ENCODE results near the gene RHEBL1. TPM values are rescaled to one million over a fixed set of nuclear protein-coding genes. Genes with fewer than 3 reads are reported as not detected.
"Not testable (repeated sequence)": the region's sequence is repeated elsewhere in the genome, so short reads cannot be mapped to it uniquely, and the experiment has no call there.

The RHEBL1 gene
- total RNA-seq, 1 experiment from 2014 or later = 4.3 TPM

DNA sequence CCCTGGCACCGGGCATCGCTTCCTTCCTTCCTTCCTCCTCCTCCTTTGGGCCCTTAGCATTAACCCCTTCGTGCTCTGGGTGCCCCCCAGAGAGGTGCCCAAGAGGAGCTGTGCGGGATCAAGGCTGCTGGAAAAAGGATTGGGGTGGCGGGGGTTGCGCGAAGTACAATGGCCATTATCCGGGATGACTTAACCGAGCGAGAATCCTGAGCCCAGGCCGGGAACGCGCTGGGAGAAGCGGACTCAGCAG is 22.0 kb upstream of the RHEBL1 start:
- DNase-seq (ENCODE audit: low read depth) = no peak
- in situ Hi-C loops (cut with HindIII; ENCODE audit: low pct_unique_long_range_greater_than_20kb, low sequenced_read_pairs) = no loop called here

- in situ Hi-C loops (cut with HindIII; ENCODE audit: low pct_unique_long_range_greater_than_20kb, low sequenced_read_pairs) = no loop called here
- DNase-seq (ENCODE audit: low read depth) = no peak
Observed at GRCh38 chr12:49091056-49091835, 21.5 kb upstream of the RHEBL1 start.

- in situ Hi-C loops (cut with HindIII; ENCODE audit: low pct_unique_long_range_greater_than_20kb, low sequenced_read_pairs) = no loop called here
Observed at GRCh38 chr12:49089821-49090773, 20.3 kb upstream of the RHEBL1 start.

DNA sequence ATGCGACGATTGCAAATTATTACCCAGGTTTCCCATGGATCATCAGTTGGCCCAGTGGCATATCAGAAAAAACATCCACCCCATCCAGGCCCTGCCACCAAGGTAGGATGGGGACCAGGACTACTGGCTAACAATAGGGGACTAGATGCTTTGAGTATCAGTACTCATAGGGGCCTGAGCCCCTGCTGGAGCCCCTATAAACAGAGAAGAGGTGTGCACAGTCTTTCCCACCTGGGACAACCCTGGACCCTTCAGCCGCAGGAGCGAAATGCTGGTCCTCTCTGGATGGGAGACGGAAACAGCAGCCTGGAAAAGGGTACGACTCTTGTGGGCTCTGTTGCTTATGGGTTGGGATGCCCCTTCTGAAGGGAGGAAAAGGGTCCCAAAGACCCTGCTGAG is 19.2 kb upstream of the RHEBL1 start:
- in situ Hi-C loops (cut with HindIII; ENCODE audit: low pct_unique_long_range_greater_than_20kb, low sequenced_read_pairs) = no loop called here
- no peak for DNase-seq (ENCODE audit: low read depth)

More at GRCh38 chr12:49089821-49090773, 20.3 kb upstream of the RHEBL1 start:
- DNase-seq (ENCODE audit: low read depth) = no peak

DNA sequence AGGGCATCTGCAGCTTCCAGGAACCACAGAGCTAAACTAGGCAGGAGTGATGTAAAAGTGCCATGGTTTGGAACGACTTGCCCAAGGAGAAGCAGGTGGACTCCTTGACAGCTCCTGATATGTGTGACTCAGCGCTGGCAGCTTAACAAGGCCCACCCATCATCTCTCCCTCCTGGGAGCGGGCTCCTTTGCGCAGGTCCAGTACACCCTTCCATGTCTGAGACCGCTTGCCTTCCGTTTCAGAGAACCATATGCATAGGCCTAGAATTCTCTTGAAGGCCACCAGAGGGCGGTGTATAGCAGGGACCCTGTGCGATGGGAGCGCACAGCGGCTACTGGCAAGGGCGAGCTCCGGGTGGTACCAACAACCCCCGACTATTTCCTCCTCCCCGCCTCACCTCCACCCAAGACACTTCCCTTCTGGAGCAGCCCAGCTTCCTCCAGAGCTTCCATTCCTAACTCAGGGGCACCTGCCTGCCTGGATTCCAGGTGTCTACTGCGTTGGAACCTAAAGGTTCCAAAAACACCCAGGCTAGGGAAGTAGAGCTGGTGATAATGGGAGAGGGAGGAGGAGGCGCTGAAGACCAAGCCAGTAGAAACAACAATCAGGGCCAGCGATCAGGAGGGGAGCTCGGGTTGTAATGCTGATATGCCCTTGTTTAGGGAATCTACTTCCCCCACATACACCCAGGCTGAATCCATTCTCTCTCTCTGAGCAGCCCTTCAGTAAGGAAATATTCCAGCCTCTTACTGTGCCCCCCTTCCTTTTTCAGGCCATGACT is 18.6 kb upstream of the RHEBL1 start:
- in situ Hi-C loops (cut with HindIII; ENCODE audit: low pct_unique_long_range_greater_than_20kb, low sequenced_read_pairs) = no loop called here
- peak; percentile 93 for DNase-seq (ENCODE audit: low read depth)

- in situ Hi-C loops (cut with HindIII; ENCODE audit: low pct_unique_long_range_greater_than_20kb, low sequenced_read_pairs) = no loop called here
- DNase-seq (ENCODE audit: low read depth) = no peak
Observed at GRCh38 chr12:49086116-49086515, 16.3 kb upstream of the RHEBL1 start.

GRCh38 chr12:49084438-49084837 is 14.7 kb upstream of the RHEBL1 start:
- in situ Hi-C loops (cut with HindIII; ENCODE audit: low pct_unique_long_range_greater_than_20kb, low sequenced_read_pairs) = no loop called here
- DNase-seq (ENCODE audit: low read depth) = no peak

- in situ Hi-C loops (cut with HindIII; ENCODE audit: low pct_unique_long_range_greater_than_20kb, low sequenced_read_pairs) = no loop called here
- no peak for DNase-seq (ENCODE audit: low read depth)
Observed at GRCh38 chr12:49079793-49080192, 10.0 kb upstream of the RHEBL1 start.

DNA sequence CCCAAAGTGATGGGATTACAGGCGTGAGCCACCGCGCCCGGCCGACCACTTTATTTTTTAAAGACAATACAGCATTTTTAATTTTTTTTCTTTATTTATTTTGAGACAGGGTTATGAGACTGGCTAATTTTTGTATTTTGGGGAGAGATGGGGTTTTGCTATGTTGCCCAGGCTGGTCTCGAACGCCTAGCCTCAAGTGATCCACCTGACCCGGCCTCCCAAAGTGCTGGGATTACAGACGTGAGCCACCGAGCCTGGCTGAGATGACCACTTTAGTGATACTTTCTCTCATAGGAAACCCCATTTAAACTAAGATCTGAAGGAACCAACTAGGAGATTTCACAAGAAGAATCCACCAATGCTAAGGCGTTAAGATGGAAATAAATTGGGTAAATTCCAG is 1.2 kb upstream of the RHEBL1 start:
- DNase-seq (ENCODE audit: low read depth) = no peak
- in situ Hi-C loops (cut with HindIII; ENCODE audit: low pct_unique_long_range_greater_than_20kb, low sequenced_read_pairs) = no loop called here

DNA sequence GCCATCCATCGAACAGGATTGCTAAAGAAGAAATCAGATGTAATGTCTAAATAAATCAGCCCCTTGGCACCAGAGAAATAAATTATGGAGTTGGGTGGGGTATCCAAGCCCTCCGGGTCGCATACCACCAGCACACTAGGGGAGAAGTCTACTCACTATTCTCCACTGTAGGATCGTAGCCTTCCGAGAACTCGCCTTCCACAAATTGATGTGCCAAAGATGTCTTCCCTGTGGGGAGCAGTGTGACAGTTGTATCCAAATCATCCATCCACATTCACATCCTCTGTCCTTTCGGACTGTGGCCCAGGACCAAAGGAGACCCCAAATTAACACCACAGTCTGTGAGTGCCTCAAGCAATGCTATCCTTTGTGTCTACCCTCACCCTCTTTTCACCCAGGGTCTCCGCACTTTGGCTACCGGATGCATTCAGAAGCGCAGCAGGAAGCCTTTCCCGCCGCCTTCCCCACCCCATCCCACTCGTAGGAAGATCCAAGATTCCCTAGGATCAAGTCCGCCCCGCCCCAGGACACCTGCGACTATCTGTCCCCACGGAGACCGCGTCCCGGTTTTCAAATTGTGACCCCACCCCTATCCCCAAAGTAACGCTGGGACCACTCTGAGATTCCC is 786 bp downstream of the RHEBL1 start:
- in situ Hi-C loops (cut with HindIII; ENCODE audit: low pct_unique_long_range_greater_than_20kb, low sequenced_read_pairs) = loop anchor here (10.0 kb wide), 1 partner anchor 166 kb away; no protein-coding TSS in a partner anchor
- DNase-seq (ENCODE audit: low read depth) = no peak

DNA sequence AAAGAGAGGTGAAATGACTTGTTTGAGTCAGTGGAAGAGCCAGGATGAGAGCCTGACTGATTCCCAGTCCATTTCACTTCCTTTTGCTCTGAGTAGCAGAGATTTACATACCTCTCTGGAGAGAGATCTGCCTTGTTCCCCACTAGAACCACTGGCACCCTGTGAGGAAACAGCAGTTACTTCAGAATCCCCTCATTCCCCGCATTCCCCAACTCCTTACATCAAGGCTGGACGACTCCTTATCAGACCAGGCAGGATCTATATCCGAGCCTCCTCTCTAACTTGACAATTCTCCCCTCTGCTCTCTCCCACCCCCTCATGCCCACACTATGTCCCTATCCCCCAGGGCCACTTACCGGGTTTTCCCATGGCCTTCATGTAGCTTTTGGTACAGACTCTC is 3.7 kb downstream of the RHEBL1 start:
- in situ Hi-C loops (cut with HindIII; ENCODE audit: low pct_unique_long_range_greater_than_20kb, low sequenced_read_pairs) = loop anchor here (10.0 kb wide), 1 partner anchor 169 kb away; no protein-coding TSS in a partner anchor
- DNase-seq (ENCODE audit: low read depth) = no peak

- in situ Hi-C loops (cut with HindIII; ENCODE audit: low pct_unique_long_range_greater_than_20kb, low sequenced_read_pairs) = loop anchor here (10.0 kb wide), 1 partner anchor 170 kb away; no protein-coding TSS in a partner anchor
- no peak for DNase-seq (ENCODE audit: low read depth)
Observed at GRCh38 chr12:49064767-49065152, 5.0 kb downstream of the RHEBL1 start.

DNA sequence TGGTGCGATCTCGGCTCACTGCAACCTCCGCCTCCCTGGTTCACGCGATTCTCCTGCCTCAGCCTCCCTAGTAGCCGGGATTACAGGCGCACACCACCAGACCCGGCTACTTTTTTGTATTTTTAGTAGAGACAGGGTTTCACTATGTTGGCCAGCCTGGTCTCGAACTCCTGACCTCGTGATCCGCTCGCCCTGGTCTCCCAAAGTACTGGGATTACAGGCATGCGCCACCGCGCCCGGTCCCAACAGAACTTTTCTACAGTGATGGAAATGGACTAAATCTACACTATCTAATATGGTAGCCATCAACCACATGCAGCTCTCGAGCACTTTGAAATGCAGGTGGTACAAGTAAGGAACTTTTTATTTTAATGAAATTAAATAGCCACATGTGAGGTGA is 7.9 kb downstream of the RHEBL1 start:
- not testable (repeated sequence) for DNase-seq (ENCODE audit: low read depth)
- in situ Hi-C loops (cut with HindIII; ENCODE audit: low pct_unique_long_range_greater_than_20kb, low sequenced_read_pairs) = loop anchor here (10.0 kb wide), 1 partner anchor 173 kb away; no protein-coding TSS in a partner anchor

DNA sequence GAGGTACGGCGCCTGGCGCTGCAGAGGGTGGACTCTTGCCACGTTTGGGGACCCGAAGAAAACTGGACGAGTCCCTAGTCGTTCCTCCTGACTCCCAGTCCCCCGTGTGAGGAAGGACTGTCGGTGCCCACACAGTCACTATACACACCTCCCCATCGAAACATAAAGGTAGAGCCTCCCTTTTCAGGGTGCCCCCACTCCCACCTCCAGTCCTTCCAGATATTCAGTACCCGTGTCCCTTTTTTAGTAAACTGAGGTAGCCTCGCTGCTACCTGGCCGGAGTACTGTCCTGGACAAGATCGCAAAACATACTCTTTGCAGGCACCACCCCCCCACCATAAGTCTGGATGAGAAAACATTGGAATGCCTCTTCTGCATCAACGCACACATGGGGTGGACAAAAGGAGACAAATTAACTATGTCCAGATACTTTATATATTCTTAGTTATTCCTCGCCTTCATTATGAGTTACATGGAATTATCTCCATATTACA is 8.6 kb downstream of the RHEBL1 start:
- in situ Hi-C loops (cut with HindIII; ENCODE audit: low pct_unique_long_range_greater_than_20kb, low sequenced_read_pairs) = loop anchor here (10.0 kb wide), 1 partner anchor 174 kb away; no protein-coding TSS in a partner anchor
- no peak for DNase-seq (ENCODE audit: low read depth)

DNA sequence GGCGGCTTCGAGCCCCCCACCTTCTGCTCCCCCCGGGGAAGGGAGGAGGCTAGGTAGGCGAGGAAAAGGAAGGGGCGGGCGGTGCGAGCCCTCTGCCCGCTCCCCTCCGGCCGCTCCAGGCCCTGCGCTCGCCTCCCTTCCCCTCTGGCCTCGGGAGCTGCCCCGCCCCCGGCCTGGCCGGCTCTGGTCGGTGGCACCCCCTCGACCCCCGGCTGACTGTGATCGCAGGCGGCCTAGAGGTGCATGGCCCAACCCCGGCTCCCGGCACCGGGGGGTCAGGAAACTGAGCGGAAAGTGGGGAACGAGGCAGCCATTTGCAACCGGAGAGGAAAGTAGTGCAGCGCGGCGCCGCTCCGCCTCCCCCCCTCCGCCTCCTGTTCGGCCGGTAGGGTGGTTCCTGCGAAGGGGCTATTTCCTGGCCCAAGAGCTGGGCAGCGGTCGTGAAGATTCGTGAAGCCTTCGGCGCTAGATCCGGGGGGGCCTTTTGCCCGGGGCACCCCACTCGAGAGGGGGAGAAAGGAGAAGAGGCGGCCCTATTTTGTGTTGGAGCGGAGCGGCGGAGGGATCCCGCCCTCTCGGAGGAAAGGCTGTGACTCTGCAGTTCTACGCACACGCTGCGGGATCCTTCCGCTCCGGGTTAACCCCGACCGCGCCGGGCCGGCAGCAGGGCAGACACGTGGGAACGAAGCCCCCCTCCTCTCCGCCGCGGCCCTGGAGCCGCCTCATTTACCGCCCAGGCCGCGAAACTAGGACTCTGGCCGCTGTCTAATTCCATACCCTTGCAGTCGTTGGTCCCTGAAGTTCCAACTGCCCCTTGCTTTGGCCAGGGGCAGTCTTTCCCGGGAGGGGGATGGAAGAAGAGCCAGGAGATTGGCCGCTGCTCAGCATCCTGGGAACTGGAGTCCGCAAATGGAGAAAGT is 9.3 kb downstream of the RHEBL1 start, which contains the start of gene KMT2D:
TSS of gene KMT2D (minus strand) at position 558 of the 920 bp plus-strand sequence. CDS start 5,470 bp downstream, outside the sequence.
- in situ Hi-C loops (cut with HindIII; ENCODE audit: low pct_unique_long_range_greater_than_20kb, low sequenced_read_pairs) = loop anchor here (10.0 kb wide), 1 partner anchor 174 kb away; no protein-coding TSS in a partner anchor

GRCh38 chr12:49059299-49060171 is 10.2 kb downstream of the RHEBL1 start:
- no peak for DNase-seq (ENCODE audit: low read depth)
- in situ Hi-C loops (cut with HindIII; ENCODE audit: low pct_unique_long_range_greater_than_20kb, low sequenced_read_pairs) = loop anchor here (10.0 kb wide), 1 partner anchor 175 kb away; no protein-coding TSS in a partner anchor

More for the DNA sequence above, 9.3 kb downstream of the RHEBL1 start, which contains the start of gene KMT2D:
- DNase-seq (ENCODE audit: low read depth) = peak; percentile 94
